Effector CD8-positive, alpha-beta T cell (primary cell): Measurements from ENCODE around the gene DCLK2.

Experiments
- DNase-seq: peaks from one replicate; lab custom pipeline; 2025; lab: John Stamatoyannopoulos, UW

DCLK2 gene

GRCh38 chr4:150117629-150118028, 39.4 kb downstream of the DCLK2 start:
- DNase-seq: no peak

DNA sequence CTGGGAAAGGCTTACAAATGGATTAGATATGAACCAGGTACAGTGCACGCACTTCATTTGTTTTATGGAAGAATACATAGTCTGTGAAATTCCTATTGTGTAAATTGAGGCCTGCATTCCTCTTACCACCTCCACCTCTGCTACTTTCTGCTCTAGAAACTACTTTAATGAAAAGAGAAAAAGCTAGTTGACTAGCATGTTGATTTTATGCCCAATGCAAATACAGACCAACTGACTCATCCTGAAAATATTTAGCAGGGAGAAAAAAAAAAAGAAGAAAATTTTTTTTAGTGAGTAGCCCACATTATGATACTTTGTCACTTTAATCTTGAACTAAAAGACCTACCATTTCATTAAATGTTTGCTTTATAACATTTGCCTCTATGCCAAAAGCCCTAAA, 41.2 kb downstream of the DCLK2 start:
- no peak for DNase-seq

DNA sequence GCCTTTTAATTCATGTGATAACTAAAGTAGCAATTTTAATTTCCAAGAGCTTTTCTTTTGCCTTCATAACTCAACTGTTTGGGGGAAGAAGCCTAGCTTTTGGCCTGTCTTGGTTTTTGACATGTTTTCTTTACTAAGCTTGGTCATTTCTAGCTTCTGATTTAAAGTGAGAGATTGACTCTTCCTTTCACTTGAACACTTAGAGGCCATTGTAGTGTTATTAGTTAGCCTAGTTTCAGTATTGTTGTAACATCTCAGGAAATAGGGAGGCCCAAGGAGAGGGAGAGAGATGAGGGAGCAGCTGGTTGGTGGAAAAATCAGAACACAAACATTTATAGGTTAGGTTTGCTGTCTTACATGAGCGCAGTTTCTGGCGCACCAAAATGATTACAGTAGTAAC, 44.8 kb downstream of the DCLK2 start:
- DNase-seq: no peak

GRCh38 chr4:150123796-150124677, 45.8 kb downstream of the DCLK2 start:
- no peak for DNase-seq

- DNase-seq: no peak
Observed at GRCh38 chr4:150126201-150126863, 48.1 kb downstream of the DCLK2 start.

GRCh38 chr4:150126864-150127203, 48.6 kb downstream of the DCLK2 start:
- DNase-seq: no peak

- DNase-seq: no peak
Observed at GRCh38 chr4:150127757-150128156, 49.5 kb downstream of the DCLK2 start.

DNA sequence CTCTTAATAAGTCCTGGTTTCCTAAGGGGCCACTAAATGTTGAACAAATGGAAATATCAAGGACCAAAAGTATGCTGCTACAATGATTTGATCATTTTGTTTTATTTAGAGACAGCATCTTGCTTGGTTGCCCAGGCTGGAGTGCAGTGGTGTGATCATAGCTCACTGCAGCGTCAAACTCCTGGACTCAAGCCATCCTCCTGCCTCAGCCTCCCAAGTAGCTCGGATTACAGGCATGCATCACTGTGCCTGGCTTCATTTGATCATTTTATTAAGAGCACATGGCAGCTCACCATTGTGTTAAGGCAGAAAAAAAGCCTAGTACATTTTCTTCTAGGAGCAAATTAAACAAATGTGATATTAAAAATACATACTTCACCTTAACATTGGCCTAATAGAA, 52.7 kb downstream of the DCLK2 start:
- no peak for DNase-seq

DNA sequence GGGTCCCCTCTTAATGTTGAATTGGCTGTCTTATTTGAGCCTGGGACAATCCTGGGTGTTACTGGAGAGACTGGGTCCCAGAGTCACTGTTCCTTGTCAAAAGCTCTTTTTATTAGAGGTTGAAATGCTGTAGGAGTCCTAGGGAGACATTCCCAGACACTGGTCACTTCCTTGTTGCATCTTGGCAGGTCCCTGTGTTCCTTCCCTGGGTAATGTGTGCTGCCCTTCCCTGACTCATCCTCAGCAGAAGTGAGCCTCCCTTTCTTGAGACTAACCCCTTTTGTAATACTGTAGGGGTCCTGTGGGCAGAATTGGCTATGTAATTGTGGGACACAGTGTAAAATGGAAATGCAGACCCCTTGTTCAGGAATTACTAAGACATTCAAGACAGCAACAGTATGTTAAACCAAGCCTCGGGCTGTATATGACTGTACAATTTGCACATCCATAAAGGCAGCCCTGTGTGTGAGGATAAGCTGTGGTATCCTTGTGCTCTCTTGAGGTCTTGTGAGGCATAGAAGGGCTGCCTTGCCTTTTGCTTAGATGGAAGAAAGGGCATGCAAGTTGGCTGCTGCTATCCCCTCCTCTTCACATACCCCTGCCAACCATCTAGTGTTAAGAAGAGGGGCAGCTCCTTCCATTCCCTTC, 53.5 kb downstream of the DCLK2 start:
- DNase-seq: no peak

GRCh38 chr4:150133605-150134004, 55.4 kb downstream of the DCLK2 start:
- no peak for DNase-seq

DNA sequence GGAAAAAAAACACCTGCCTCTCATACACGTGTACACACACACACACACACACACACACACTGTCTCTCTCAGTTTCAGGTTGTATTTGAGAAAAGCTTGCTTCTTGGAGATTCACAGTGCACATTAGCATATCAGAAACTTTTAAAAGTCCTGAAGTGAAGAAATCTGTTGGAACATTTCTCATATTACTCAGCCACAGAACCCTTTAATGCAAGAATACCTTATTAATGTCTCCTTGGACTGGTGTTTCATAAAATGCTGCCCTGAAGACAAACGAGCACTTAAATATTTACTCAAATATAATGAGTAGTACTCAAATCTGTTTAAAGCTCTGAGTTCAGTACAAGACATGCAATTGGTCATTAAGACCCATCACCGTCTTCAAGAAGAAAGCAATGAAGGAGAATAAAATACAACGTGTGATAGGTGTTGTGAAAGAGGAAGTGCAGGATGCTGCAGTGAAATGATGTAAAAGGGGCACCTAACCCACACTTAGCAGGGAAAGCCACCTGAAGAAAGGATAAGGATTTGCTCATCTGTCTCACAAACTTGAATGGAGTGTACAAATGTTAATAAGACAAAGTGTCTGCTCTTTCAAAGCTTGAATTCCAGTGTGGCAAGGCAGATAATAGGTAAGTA, 57.0 kb downstream of the DCLK2 start:
- no peak for DNase-seq

GRCh38 chr4:150136036-150136435, 57.8 kb downstream of the DCLK2 start:
- DNase-seq: no peak

- no peak for DNase-seq
Observed at GRCh38 chr4:150136481-150136880, 58.2 kb downstream of the DCLK2 start.

DNA sequence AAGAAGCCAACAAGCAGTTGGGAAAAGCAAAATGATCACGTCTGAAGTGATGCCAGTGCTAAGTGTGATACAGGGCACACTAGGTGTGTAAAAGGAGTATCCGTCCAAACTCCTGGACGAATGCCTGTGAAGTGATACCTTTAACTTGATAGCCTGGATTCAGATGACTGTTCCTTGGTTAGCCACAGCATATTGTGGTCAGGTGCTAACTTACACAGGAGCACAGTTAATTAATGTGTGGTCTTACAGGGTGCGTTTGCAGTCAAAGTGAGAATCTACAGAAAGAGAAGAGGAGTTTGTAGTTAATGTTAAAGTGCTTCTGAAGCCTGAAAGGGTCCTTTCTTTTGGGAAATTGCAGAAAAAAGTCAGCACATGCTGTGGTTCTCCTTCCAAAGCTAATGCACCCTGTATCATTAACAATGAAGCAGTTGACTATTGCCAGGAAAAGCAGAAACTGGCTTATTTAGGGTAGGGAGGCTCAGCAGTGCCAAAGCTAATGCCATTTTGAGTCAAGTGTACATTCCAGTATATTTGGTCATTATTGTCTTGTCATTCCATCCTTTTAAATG, 61.1 kb downstream of the DCLK2 start:
- DNase-seq: no peak

GRCh38 chr4:150140774-150141400, 62.6 kb downstream of the DCLK2 start:
- DNase-seq: no peak

GRCh38 chr4:150141756-150142155, 63.5 kb downstream of the DCLK2 start:
- no peak for DNase-seq

DNA sequence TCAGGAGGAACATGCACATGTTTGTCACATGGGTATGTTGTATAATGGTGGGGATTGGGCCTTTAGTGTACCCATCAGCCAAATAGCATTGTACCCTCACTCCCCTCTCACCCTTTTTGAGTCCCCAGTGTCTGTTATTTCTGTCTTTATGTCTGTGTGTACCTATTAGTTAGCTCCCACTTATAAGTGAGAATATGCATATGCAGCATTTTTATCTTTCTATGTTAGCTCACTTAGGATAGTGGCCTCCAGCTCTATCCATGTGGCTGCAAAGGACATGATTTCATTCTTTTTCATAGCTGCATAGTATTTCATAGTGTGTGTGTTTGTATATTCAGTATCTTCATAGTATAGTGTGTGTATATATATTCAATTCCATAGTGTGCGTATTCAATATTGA, 64.6 kb downstream of the DCLK2 start:
- DNase-seq: no peak

DNA sequence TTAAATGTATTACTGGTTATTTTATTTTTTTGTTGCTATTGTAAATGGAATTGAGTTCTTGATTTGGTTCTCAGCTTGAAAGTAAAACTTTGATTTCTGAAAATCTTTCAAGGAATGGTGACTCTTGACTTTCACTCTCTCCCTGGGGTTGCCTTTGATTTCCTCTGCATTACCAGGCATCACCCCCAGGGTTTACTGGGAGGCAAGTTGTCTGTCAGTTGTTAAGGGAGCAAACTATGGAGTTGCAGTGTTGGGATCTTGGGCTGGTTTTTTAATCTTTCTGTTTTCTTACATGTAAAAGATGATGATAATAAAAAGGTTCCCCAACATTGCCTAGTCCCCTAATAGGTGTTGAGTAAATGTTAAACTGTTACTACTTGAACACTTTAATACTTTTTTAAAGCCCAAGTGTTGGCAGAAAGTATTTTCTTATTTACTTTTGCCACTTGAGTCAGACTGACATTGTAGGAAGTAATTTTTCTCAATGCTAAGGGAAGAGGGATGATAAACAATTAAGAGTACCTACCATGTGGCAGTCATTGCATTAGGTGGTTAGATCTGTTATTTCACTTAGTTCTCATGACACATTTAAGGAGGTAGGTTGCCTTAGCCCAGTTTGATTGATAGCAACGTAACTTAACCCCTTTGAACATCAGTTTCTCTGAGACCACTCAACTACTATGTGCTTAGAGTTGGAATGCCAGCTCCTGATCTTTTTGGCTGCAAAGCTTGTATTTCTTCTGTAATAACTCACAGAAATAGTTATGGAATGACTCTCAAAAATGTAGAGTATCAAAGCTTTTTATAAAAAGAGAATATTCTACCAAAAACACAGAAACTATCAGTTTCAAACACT, 67.1 kb downstream of the DCLK2 start:
- no peak for DNase-seq

DNA sequence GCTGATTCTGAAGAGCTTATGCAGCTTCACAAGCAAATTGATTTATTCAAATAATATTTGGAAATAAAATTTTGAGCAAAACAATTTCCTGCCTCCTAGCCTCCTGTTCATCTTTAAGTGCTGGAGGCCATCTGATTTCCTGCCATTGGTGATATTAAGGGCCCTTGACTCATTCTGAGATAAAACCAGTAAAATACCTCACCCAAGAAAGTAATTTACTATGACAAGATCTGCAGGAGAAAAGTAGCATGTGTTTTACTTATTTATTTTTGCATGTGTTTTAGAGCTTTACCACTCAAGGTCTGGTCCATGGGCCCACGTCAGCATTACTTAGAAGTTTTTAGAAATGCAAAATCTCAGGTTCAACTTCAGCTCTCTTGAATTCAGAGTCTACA, 67.7 kb downstream of the DCLK2 start:
- no peak for DNase-seq

- no peak for DNase-seq
Observed at GRCh38 chr4:150149381-150149780, 71.1 kb downstream of the DCLK2 start.

GRCh38 chr4:150150629-150151062, 72.4 kb downstream of the DCLK2 start:
- DNase-seq: no peak
